ENCODE measurements around the gene SMARCA2.

Gene SMARCA2

DNA sequence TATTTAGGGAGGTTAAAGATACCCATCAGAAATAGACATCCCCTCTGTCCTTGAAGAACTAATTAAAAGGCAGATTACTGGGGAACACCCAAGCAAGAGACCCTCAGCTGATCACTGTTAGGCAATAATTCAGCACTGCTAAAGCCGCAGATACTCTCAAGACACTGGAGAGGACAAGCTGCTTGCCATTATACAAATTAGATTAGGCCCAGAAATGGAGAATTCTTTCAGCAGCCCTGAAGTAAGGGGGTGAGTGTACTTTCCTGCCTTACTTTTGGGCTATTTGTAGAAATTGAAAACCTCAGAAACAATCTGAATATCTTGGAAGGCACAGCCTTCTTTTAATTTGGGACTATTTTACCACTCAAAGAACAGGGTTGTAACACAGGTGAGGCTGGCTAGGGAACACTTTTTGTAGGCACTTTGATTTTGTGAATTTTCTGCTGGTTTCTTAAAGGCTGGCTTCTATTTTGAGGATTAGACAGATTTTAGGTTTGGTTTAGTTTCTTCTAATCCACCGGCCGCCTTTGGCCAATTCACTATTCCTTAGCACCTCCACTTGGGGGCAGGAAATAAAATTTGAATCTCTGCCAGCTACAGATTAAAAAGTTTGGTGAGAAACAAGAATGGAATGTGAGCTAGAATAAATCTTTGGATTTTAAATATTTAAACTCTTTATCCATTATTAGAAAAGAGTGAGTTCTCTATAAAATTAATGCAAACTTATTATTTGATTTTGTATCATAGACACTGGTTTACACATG is 106.0 kb downstream of the SMARCA2 start:
- DNase-seq: no peak
- Histone ChIP-seq H3K9me3 (ENCODE audit: control extremely low read depth in 1 of 5, control insufficient read depth in 4 of 5, insufficient read depth in 2 of 5, low read depth in 1 of 5, low read length in 4 of 5) (no peaks in the 10 kb centered on the region), H3K4me3 (ENCODE audit: control insufficient read depth in 1 of 7, extremely low read depth in 1 of 7, insufficient read depth in 4 of 7, low read depth in 2 of 7, low read length in 6 of 7) (no peak overlapping the region), H3K27me3 (replicated peaks in 2 of 5; ENCODE audit: control insufficient read depth in 4 of 5, insufficient read depth in 5 of 5, low read length in 4 of 5) (no peaks in the 10 kb centered on the region), H3K36me3 (ENCODE audit: control insufficient read depth in 4 of 4, insufficient read depth in 4 of 4, low read length in 3 of 4) (peaks cover 31 to 82% (median 62%) of the 10 kb centered on the region in 4 experiments), H3K4me1 (ENCODE audit: control extremely low read depth in 1 of 4, control insufficient read depth in 4 of 4, insufficient read depth in 4 of 4, low read length in 3 of 4) (peaks cover 4 to 9% (median 5%) of the 10 kb centered on the region in 4 experiments), H3K27ac (ENCODE audit: insufficient read depth in 1 of 2, low read depth in 1 of 2, low read length in 2 of 2, poor library complexity in 1 of 2, severe bottlenecking in 2 of 2) (no peak overlapping the region)
- ChIA-PET CTCF (interaction anchor here (0.6 to 16.4 kb wide), 6 partner anchors 8 to 607 kb away, joined by 3 to 272 read pairs (median 4); no protein-coding TSS in a partner anchor), POLR2A (interaction anchor here (0.6 kb wide), 1 partner anchor 53 kb away, joined by 5 read pairs; no protein-coding TSS in a partner anchor)
- 100% methylated on average over 1 of the region's 3 CpGs for WGBS (ENCODE audit: insufficient coverage)

- no peak for DNase-seq
- CTCF ChIA-PET: interaction anchor here (2.9 to 16.4 kb wide), 2 partner anchors 10 to 55 kb away, joined by 21 to 272 read pairs; no protein-coding TSS in a partner anchor
Observed at GRCh38 chr9:2122299-2122698, 107.2 kb downstream of the SMARCA2 start.

DNA sequence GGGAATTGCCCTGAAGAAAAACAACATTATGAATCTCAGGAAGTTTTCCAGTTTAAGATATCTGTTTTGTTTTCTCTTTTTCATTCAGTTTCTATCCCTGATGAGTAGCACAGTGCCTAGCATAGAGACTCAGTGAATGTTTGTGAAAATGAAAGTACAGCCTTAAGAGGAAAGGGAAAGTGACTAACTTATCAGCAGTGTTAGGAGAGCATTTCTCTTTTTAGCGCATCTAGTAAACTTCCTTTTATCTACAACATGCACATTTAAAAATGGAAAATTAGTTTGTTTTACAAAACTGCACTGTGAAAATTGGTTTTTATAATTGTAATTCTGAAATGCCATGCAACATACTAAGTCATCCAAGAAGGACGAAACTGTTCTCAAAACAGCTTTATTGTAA is 110.8 kb downstream of the SMARCA2 start:
- Histone ChIP-seq H3K27ac (ENCODE audit: insufficient read depth in 1 of 2, low read depth in 1 of 2, low read length in 2 of 2, poor library complexity in 1 of 2, severe bottlenecking in 2 of 2) (peak overlapping the region in 1 of 2 experiments; percentile 47), H3K36me3 (ENCODE audit: control insufficient read depth in 4 of 4, insufficient read depth in 4 of 4, low read length in 3 of 4) (peaks cover 28 to 64% (median 57%) of the 10 kb centered on the region in 4 experiments), H3K4me1 (ENCODE audit: control extremely low read depth in 1 of 4, control insufficient read depth in 4 of 4, insufficient read depth in 4 of 4, low read length in 3 of 4) (peaks cover 6 to 27% (median 14%) of the 10 kb centered on the region in 4 experiments), H3K27me3 (replicated peaks in 2 of 5; ENCODE audit: control insufficient read depth in 4 of 5, insufficient read depth in 5 of 5, low read length in 4 of 5) (no peaks in the 10 kb centered on the region), H3K4me3 (ENCODE audit: control insufficient read depth in 1 of 7, extremely low read depth in 1 of 7, insufficient read depth in 4 of 7, low read depth in 2 of 7, low read length in 6 of 7) (peak overlapping the region in 6 of 7 experiments; percentile 4 to 46 (median 24)), H3K9me3 (ENCODE audit: control extremely low read depth in 1 of 5, control insufficient read depth in 4 of 5, insufficient read depth in 2 of 5, low read depth in 1 of 5, low read length in 4 of 5) (no peaks in the 10 kb centered on the region)
- peak; percentile 27 to 74 (median 65) for DNase-seq
- ChIA-PET CTCF (interaction anchor here (0.9 to 16.4 kb wide), 6 partner anchors 8 to 51 kb away, joined by 3 to 272 read pairs (median 3); no protein-coding TSS in a partner anchor), POLR2A (no interaction called here)
- WGBS (ENCODE audit: insufficient coverage): 100% methylated on average over 1 of the region's 2 CpGs

More at GRCh38 chr9:2122299-2122698, 107.2 kb downstream of the SMARCA2 start:
- Histone ChIP-seq H3K4me1 (ENCODE audit: control extremely low read depth in 1 of 4, control insufficient read depth in 4 of 4, insufficient read depth in 4 of 4, low read length in 3 of 4) (peaks cover 6 to 21% (median 14%) of the 10 kb centered on the region in 4 experiments), H3K27ac (ENCODE audit: insufficient read depth in 1 of 2, low read depth in 1 of 2, low read length in 2 of 2, poor library complexity in 1 of 2, severe bottlenecking in 2 of 2) (no peak overlapping the region), H3K27me3 (replicated peaks in 2 of 5; ENCODE audit: control insufficient read depth in 4 of 5, insufficient read depth in 5 of 5, low read length in 4 of 5) (no peaks in the 10 kb centered on the region), H3K4me3 (ENCODE audit: control insufficient read depth in 1 of 7, extremely low read depth in 1 of 7, insufficient read depth in 4 of 7, low read depth in 2 of 7, low read length in 6 of 7) (no peak overlapping the region), H3K9me3 (ENCODE audit: control extremely low read depth in 1 of 5, control insufficient read depth in 4 of 5, insufficient read depth in 2 of 5, low read depth in 1 of 5, low read length in 4 of 5) (no peaks in the 10 kb centered on the region), H3K36me3 (ENCODE audit: control insufficient read depth in 4 of 4, insufficient read depth in 4 of 4, low read length in 3 of 4) (peaks cover 30 to 73% (median 62%) of the 10 kb centered on the region in 4 experiments)
- POLR2A ChIA-PET: no interaction called here
- no CpG with 5 or more reads among the region's 3 CpGs for WGBS (ENCODE audit: insufficient coverage)

- no peak overlapping the region for H3K27ac ChIP-seq (ENCODE audit: insufficient read depth in 1 of 2, low read depth in 1 of 2, low read length in 2 of 2, poor library complexity in 1 of 2, severe bottlenecking in 2 of 2)
- peaks cover 30 to 63% (median 53%) of the 10 kb centered on the region in 4 experiments for H3K36me3 ChIP-seq (ENCODE audit: control insufficient read depth in 4 of 4, insufficient read depth in 4 of 4, low read length in 3 of 4)
Observed at GRCh38 chr9:2126331-2126803, 111.2 kb downstream of the SMARCA2 start.

DNA sequence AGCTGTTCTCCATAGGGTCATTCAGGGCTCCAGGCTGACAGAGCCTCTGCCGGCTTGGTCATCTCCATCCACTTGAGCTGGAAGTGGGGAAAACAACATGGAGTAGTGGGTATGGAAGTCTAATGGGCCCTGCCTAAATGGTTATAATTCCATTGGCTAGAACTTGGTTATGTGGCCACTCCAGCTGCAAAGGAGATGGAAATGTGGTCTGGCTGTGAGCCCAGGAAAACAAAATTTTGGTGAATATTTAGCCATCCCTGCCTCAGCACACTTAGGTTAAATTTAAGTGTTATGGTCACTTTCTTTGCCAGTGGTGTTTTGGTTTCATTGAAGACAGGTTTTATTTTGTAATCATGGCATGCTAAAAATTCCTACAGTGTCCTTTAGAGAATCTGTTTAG is 112.3 kb downstream of the SMARCA2 start:
- ChIA-PET POLR2A (interaction anchor here (0.5 to 0.6 kb wide), 2 partner anchors 13 to 51 kb away, joined by 3 to 4 read pairs; no protein-coding TSS in a partner anchor), CTCF (interaction anchor here (1.0 to 16.4 kb wide), 5 partner anchors 11 to 62 kb away, joined by 3 to 272 read pairs (median 6); no protein-coding TSS in a partner anchor)
- peak overlapping the region in 1 of 2 experiments; percentile 23 for H3K27ac ChIP-seq (ENCODE audit: insufficient read depth in 1 of 2, low read depth in 1 of 2, low read length in 2 of 2, poor library complexity in 1 of 2, severe bottlenecking in 2 of 2)

More at GRCh38 chr9:2126331-2126803, 111.2 kb downstream of the SMARCA2 start:
- no peaks in the 10 kb centered on the region for H3K9me3 ChIP-seq (ENCODE audit: control extremely low read depth in 1 of 5, control insufficient read depth in 4 of 5, insufficient read depth in 2 of 5, low read depth in 1 of 5, low read length in 4 of 5)
- WGBS (ENCODE audit: insufficient coverage): 82% methylated on average over 4 of the region's 4 CpGs
- no peak for DNase-seq
- peaks cover 6 to 27% (median 14%) of the 10 kb centered on the region in 4 experiments for H3K4me1 ChIP-seq (ENCODE audit: control extremely low read depth in 1 of 4, control insufficient read depth in 4 of 4, insufficient read depth in 4 of 4, low read length in 3 of 4)
- peak overlapping the region in 2 of 7 experiments; percentile 39 to 46 for H3K4me3 ChIP-seq (ENCODE audit: control insufficient read depth in 1 of 7, extremely low read depth in 1 of 7, insufficient read depth in 4 of 7, low read depth in 2 of 7, low read length in 6 of 7)
- ChIA-PET POLR2A (no interaction called here), CTCF (interaction anchor here (0.9 to 16.4 kb wide), 7 partner anchors 8 to 51 kb away, joined by 3 to 272 read pairs (median 3); no protein-coding TSS in a partner anchor)
- no peaks in the 10 kb centered on the region for H3K27me3 ChIP-seq (replicated peaks in 2 of 5; ENCODE audit: control insufficient read depth in 4 of 5, insufficient read depth in 5 of 5, low read length in 4 of 5)

DNA sequence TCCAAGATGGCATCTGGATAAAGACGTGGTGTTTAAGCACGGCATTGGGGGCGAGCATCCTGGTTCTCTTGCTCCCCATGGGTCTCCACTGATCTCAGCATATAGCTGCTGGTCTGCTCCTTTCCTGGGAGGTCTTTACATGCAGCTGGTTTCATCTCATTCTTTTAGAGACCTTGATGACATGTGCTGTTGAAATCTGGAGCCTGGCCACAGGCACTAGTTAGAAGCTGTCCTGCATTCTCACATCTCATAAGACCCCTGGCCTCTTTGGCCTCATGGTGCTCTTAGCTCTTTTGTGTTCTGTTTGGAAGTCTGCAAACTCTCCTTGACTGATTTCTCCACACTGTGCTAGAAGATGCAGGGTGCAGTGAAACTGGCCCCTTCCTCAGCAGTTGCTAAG is 113.0 kb downstream of the SMARCA2 start:
- peak overlapping the region; percentile 2 to 52 for H3K27ac ChIP-seq (ENCODE audit: insufficient read depth in 1 of 2, low read depth in 1 of 2, low read length in 2 of 2, poor library complexity in 1 of 2, severe bottlenecking in 2 of 2)
- no peaks in the 10 kb centered on the region for H3K27me3 ChIP-seq (replicated peaks in 2 of 5; ENCODE audit: control insufficient read depth in 4 of 5, insufficient read depth in 5 of 5, low read length in 4 of 5)
- POLR2A ChIA-PET: no interaction called here
- H3K36me3 ChIP-seq (ENCODE audit: control insufficient read depth in 4 of 4, insufficient read depth in 4 of 4, low read length in 3 of 4): peaks cover 30 to 53% (median 46%) of the 10 kb centered on the region in 4 experiments
- WGBS (ENCODE audit: insufficient coverage): 94% methylated on average over 3 of the region's 3 CpGs
- H3K9me3 ChIP-seq (ENCODE audit: control extremely low read depth in 1 of 5, control insufficient read depth in 4 of 5, insufficient read depth in 2 of 5, low read depth in 1 of 5, low read length in 4 of 5): no peaks in the 10 kb centered on the region
- peaks cover 6 to 30% (median 14%) of the 10 kb centered on the region in 4 experiments for H3K4me1 ChIP-seq (ENCODE audit: control extremely low read depth in 1 of 4, control insufficient read depth in 4 of 4, insufficient read depth in 4 of 4, low read length in 3 of 4)
- CTCF ChIA-PET: interaction anchor here (0.7 to 16.4 kb wide), 6 partner anchors 12 to 62 kb away, joined by 3 to 272 read pairs (median 5); no protein-coding TSS in a partner anchor
- H3K4me3 ChIP-seq (ENCODE audit: control insufficient read depth in 1 of 7, extremely low read depth in 1 of 7, insufficient read depth in 4 of 7, low read depth in 2 of 7, low read length in 6 of 7): no peak overlapping the region
- no peak for DNase-seq

More for the DNA sequence above, 112.3 kb downstream of the SMARCA2 start:
- Histone ChIP-seq H3K4me3 (ENCODE audit: control insufficient read depth in 1 of 7, extremely low read depth in 1 of 7, insufficient read depth in 4 of 7, low read depth in 2 of 7, low read length in 6 of 7) (no peak overlapping the region), H3K27me3 (replicated peaks in 2 of 5; ENCODE audit: control insufficient read depth in 4 of 5, insufficient read depth in 5 of 5, low read length in 4 of 5) (no peaks in the 10 kb centered on the region), H3K36me3 (ENCODE audit: control insufficient read depth in 4 of 4, insufficient read depth in 4 of 4, low read length in 3 of 4) (peaks cover 30 to 59% (median 51%) of the 10 kb centered on the region in 4 experiments), H3K9me3 (ENCODE audit: control extremely low read depth in 1 of 5, control insufficient read depth in 4 of 5, insufficient read depth in 2 of 5, low read depth in 1 of 5, low read length in 4 of 5) (no peaks in the 10 kb centered on the region), H3K4me1 (ENCODE audit: control extremely low read depth in 1 of 4, control insufficient read depth in 4 of 4, insufficient read depth in 4 of 4, low read length in 3 of 4) (peaks cover 6 to 30% (median 14%) of the 10 kb centered on the region in 4 experiments)
- WGBS (ENCODE audit: insufficient coverage): no CpG with 5 or more reads among the region's 1 CpG
- no peak for DNase-seq
